HCT116 (cell line): Measurements from ENCODE around the gene NDUFA11. TPM values are rescaled to one million over a fixed set of nuclear protein-coding genes. Genes with fewer than 3 reads are reported as not detected.

Experiments
- ATAC-seq: fragments of 200-7000 bp; cut with Tn5 transposase; 2 replicates; pipeline ENCODE4 v1.9.1; 2020; ENCODE audit warnings: mild to moderate bottlenecking, moderate library complexity
- BruUV-seq: library from RNA; stranded (reverse); fragments of 400-500 nt; replicated peaks from 2 replicates; lab custom pipeline; 2021; lab: Mats Ljungman, UMichigan
- CTCF ChIA-PET: fragments of 300-600 bp; sonication (Branson Sonifier 250); formaldehyde crosslinking; loops from one replicate; lab custom pipeline; 2021; ENCODE audit warnings: antibody characterized with exemption; lab: Charles Lee
- POLR2A ChIA-PET: fragments of 300-600, 350-600 bp; sonication (Branson Sonifier 250); formaldehyde crosslinking; loops from one replicate; lab custom pipeline; 2021; ENCODE audit warnings: antibody characterized with exemption; lab: Charles Lee
- RAD21 ChIA-PET, 2 experiments: fragments of 300-600 bp; sonication (Branson Sonifier 250); formaldehyde crosslinking; loops; one replicate each; lab custom pipeline; 2023; ENCODE audit warnings: low total read pairs in 2 of 2; ENCODE audit not compliant: uncharacterized antibody in 2 of 2, unreplicated experiment in 2 of 2, low non-redundant PET in 1 of 2; lab: Charles Lee
- DNase-seq: peaks from one replicate; pipeline ENCODE4 v3.0.0-alpha.2; 2010; ENCODE audit warnings: low read depth, low spot score
- H2AFZ ChIP-seq: fragments of 200-600 bp; shearing (Covaris generic), sonication (generic); 2 replicates; pipeline ENCODE4 v1.6.1; 2017; ENCODE audit warnings: low read depth, mixed run types, mixed read lengths, antibody characterized with exemption, low read length; ENCODE audit not compliant: poor library complexity, severe bottlenecking
- H3K27ac ChIP-seq: 2 replicates; pipeline ENCODE4 v1.5.1; 2012; ENCODE audit warnings: low read depth, low read length
- H3K27me3 ChIP-seq: fragments of 200-600 bp; sonication (generic); 2 replicates; pipeline ENCODE4 v1.6.1; 2016; ENCODE audit warnings: mixed run types, low read length, mixed read lengths; ENCODE audit not compliant: insufficient read depth
- H3K36me3 ChIP-seq, 2 experiments: fragments of 200-500 bp in 1 of 2; fragments of 200-600 bp in 1 of 2; sonication (Bioruptor generic) in 1 of 2; sonication (generic) in 1 of 2; 2 replicates each; pipeline versions ENCODE4 v1.5.1 to v1.6.1; 2014 to 2016; ENCODE audit warnings: low read length in 2 of 2, inconsistent platforms in 1 of 2, mixed read lengths in 1 of 2, mixed run types in 1 of 2; ENCODE audit not compliant: insufficient read depth in 2 of 2, control insufficient read depth in 1 of 2
- H3K4me1 ChIP-seq, 2 experiments: fragments of 200-600 bp in 1 of 2; sonication (generic) in 1 of 2; 2 replicates each; pipeline versions ENCODE4 v1.5.1 to v1.6.1; 2012 to 2017; ENCODE audit warnings: low read length in 2 of 2, inconsistent platforms in 1 of 2, mild to moderate bottlenecking in 1 of 2, mixed read lengths in 1 of 2, mixed run types in 1 of 2, moderate library complexity in 1 of 2; ENCODE audit not compliant: insufficient read depth in 2 of 2, control insufficient read depth in 1 of 2
- H3K4me2 ChIP-seq: fragments of 200-600 bp; sonication (generic); 2 replicates; pipeline ENCODE4 v1.6.1; 2017; ENCODE audit warnings: mixed run types, low read length, mixed read lengths
- H3K4me3 ChIP-seq, 2 experiments: fragments of 200-600 bp in 1 of 2; sonication (generic) in 1 of 2; replicated peaks in 1 of 2; 2 replicates each; pipeline ENCODE4 v1.5.1; 2011 to 2016; ENCODE audit warnings: low read length in 2 of 2, control low read depth in 1 of 2, low read depth in 1 of 2, mild to moderate bottlenecking in 1 of 2, mixed read lengths in 1 of 2, mixed run types in 1 of 2
- H3K79me2 ChIP-seq: fragments of 200-600 bp; sonication (generic); 2 replicates; pipeline ENCODE4 v1.6.1; 2017; ENCODE audit warnings: mild to moderate bottlenecking, mixed run types, low read length, moderate library complexity, mixed read lengths; ENCODE audit not compliant: insufficient read depth
- H3K9ac ChIP-seq: fragments of 200-600 bp; sonication (generic); 2 replicates; pipeline ENCODE4 v1.6.1; 2016; ENCODE audit warnings: low read length, mixed read lengths
- H3K9me2 ChIP-seq: fragments of 200-600 bp; sonication (generic), shearing (Covaris generic); 2 replicates; pipeline ENCODE4 v1.6.1; 2017; ENCODE audit warnings: mixed run types, mild to moderate bottlenecking, moderate library complexity; ENCODE audit not compliant: insufficient read depth
- H3K9me3 ChIP-seq, 2 experiments: fragments of 200-500 bp in 1 of 2; fragments of 200-600 bp in 1 of 2; sonication (Bioruptor generic) in 1 of 2; sonication (generic) in 1 of 2; 2 replicates each; pipeline ENCODE4 v1.6.1; 2014 to 2017; ENCODE audit warnings: low read length in 2 of 2, mixed read lengths in 2 of 2, inconsistent platforms in 1 of 2, low read depth in 1 of 2, mild to moderate bottlenecking in 1 of 2, mixed run types in 1 of 2, moderate library complexity in 1 of 2; ENCODE audit not compliant: control insufficient read depth in 1 of 2, insufficient read depth in 1 of 2
- H4K20me1 ChIP-seq: fragments of 200-600 bp; sonication (generic), shearing (Covaris generic); 2 replicates; pipeline ENCODE4 v1.6.1; 2017; ENCODE audit warnings: mixed run types, mild to moderate bottlenecking, moderate library complexity; ENCODE audit not compliant: insufficient read depth
- ATF3 ChIP-seq: IDR thresholded peaks from 2 replicates; pipeline ENCODE4 v1.6.1; 2012
- CTCF ChIP-seq, 3 experiments: fragments of 200-600 bp in 1 of 3; sonication (generic) in 1 of 3; IDR thresholded peaks in 2 of 3; conservative IDR thresholded peaks in 1 of 3; 2 replicates each; pipeline ENCODE4 v1.5.1; 2012 to 2017; ENCODE audit warnings: low read depth in 2 of 3, low read length in 2 of 3, antibody characterized with exemption in 1 of 3, borderline replicate concordance in 1 of 3, control low read depth in 1 of 3, mild to moderate bottlenecking in 1 of 3, mixed read lengths in 1 of 3, mixed run types in 1 of 3, moderate library complexity in 1 of 3; ENCODE audit not compliant: insufficient read depth in 1 of 3
- ELF1 ChIP-seq: IDR thresholded peaks from 2 replicates; pipeline ENCODE4 v1.6.1; 2012; ENCODE audit warnings: low read depth, borderline replicate concordance
- EZH2 ChIP-seq: fragments of 200-600 bp; sonication (generic); IDR thresholded peaks from 2 replicates; pipeline ENCODE4 v1.6.1; 2017; ENCODE audit warnings: antibody characterized with exemption, mixed run types
- EZH2phosphoT487 ChIP-seq: fragments of 200-600 bp; IDR thresholded peaks from 2 replicates; pipeline ENCODE4 v1.6.1; 2018; ENCODE audit warnings: antibody characterized with exemption, borderline replicate concordance
- MAX ChIP-seq: IDR thresholded peaks from 2 replicates; pipeline ENCODE4 v1.6.1; 2012
- POLR2A ChIP-seq: IDR thresholded peaks from 2 replicates; pipeline ENCODE4 v1.7.0; 2011; ENCODE audit warnings: borderline replicate concordance; ENCODE audit not compliant: insufficient read depth, insufficient read length; ENCODE audit errors: extremely low read depth
- RAD21 ChIP-seq: IDR thresholded peaks from 2 replicates; pipeline ENCODE4 v1.6.1; 2012; ENCODE audit warnings: low read depth, mild to moderate bottlenecking
- SRF ChIP-seq: IDR thresholded peaks from 2 replicates; pipeline ENCODE4 v1.6.1; 2012; ENCODE audit warnings: low read depth
- YY1 ChIP-seq: IDR thresholded peaks from 2 replicates; pipeline ENCODE4 v1.6.1; 2011; ENCODE audit warnings: low read length, low read depth, moderate library complexity, mild to moderate bottlenecking; ENCODE audit not compliant: insufficient replicate concordance; ENCODE audit errors: extremely low read depth
- ZFX ChIP-seq: fragments of 450-650 bp; IDR thresholded peaks from 2 replicates; pipeline ENCODE4 v1.6.1; 2017
- ZNF274 ChIP-seq: fragments of 200-500 bp; sonication (Bioruptor generic); IDR thresholded peaks from 2 replicates; pipeline ENCODE4 v1.6.1; 2014; ENCODE audit warnings: mild to moderate bottlenecking, low read depth, low read length, inconsistent platforms
- intact Hi-C: fragments of 100-400 bp; cut with micrococcal nuclease; formaldehyde crosslinking; loops from 2 replicates; pipeline ENCODE4 v1.10.0; 2022
- total RNA-seq: library from RNA; stranded (reverse); gene quantifications from one replicate; pipeline ENCODE4 v1.2.1, GENCODE V29; 2021; ENCODE audit not compliant: unreplicated experiment

The NDUFA11 gene
- total RNA-seq, 1 experiment from 2014 or later: 311 TPM

GRCh38 chr19:5929625-5930024, 26.0 kb upstream of the NDUFA11 start:
- Histone ChIP-seq H3K9me3 (no peaks in the 10 kb centered on the region), H3K27ac (no peak overlapping the region), H3K4me3 (no peak overlapping the region), H3K9me2 (no peaks in the 10 kb centered on the region), H3K27me3 (no peaks in the 10 kb centered on the region), H3K79me2 (peaks cover 14% of the 10 kb centered on the region; the same call in 1 of the 2 replicates), H3K4me1 (no peaks in the 10 kb centered on the region), H4K20me1 (no peaks in the 10 kb centered on the region), H3K4me2 (no peak overlapping the region), H3K36me3 (peaks cover 32 to 57% of the 10 kb centered on the region in 2 experiments; a peak in 3 of 4 replicates), H2AFZ (no peak overlapping the region), H3K9ac (no peak overlapping the region)
- DNase-seq: no peak
- ATAC-seq: peak; percentile 61; the same call in 1 of the 2 replicates
- no peak for TF ChIP-seq ELF1
- TF ChIP-seq CTCF (IDR thresholded peaks at IDR 0.05 in 2 of 3, conservative IDR thresholded peaks at IDR 0.05 in 1 of 3; ENCODE audit: borderline replicate concordance in 1 of 3, insufficient read depth in 1 of 3, low read depth in 2 of 3, low read length in 2 of 3): no peak
- TF ChIP-seq MAX: no peak
- no peak for TF ChIP-seq YY1
- no peak for TF ChIP-seq ZFX
- TF ChIP-seq POLR2A: no peak
- TF ChIP-seq RAD21: no peak
- TF ChIP-seq ZNF274: no peak
- no peak for TF ChIP-seq EZH2phosphoT487
- no peak for TF ChIP-seq ATF3
- TF ChIP-seq SRF: no peak
- no peak for TF ChIP-seq EZH2
- ChIA-PET RAD21 (no interaction called here), CTCF (no interaction called here), POLR2A (no interaction called here)
- no TSS peak for BruUV-seq
- intact Hi-C loops: no loop called here
